HepG2 (cell line): ENCODE measurements around the gene PTPRF. TPM values are rescaled to one million over a fixed set of nuclear protein-coding genes. Genes with fewer than 3 reads are reported as not detected.

Experiments
- ATAD3A ChIP-seq: sonication (generic); formaldehyde crosslinking; IDR thresholded peaks from 2 replicates; pipeline ENCODE4 v1.4.0; 2020; ENCODE audit warnings: missing genetic modification reagents
- BRF2 ChIP-seq: sonication (generic); formaldehyde crosslinking; IDR thresholded peaks from 2 replicates; pipeline ENCODE4 v1.8.1; 2022; ENCODE audit warnings: mild to moderate bottlenecking, missing genetic modification reagents
- ERF ChIP-seq: IDR thresholded peaks from 2 replicates; pipeline ENCODE4 v1.6.1; 2018; ENCODE audit warnings: missing biosample characterization, missing genetic modification reagents
- GTF2F1 ChIP-seq: fragments of 150-350 bp; IDR thresholded peaks from 2 replicates; pipeline ENCODE4 v1.6.1; 2014; ENCODE audit warnings: low read length
- GTF3A ChIP-seq: sonication (generic); formaldehyde crosslinking; conservative IDR thresholded peaks from 2 replicates; pipeline ENCODE4 v1.4.0; 2020; ENCODE audit warnings: mild to moderate bottlenecking, missing genetic modification reagents
- KDM1A ChIP-seq: IDR thresholded peaks from 2 replicates; pipeline ENCODE4 v1.6.1; 2016; ENCODE audit warnings: missing compliant biosample characterization
- NFAT5 ChIP-seq: sonication (generic); formaldehyde crosslinking; IDR thresholded peaks from 2 replicates; pipeline ENCODE4 v1.4.0; 2020; ENCODE audit warnings: missing genetic modification reagents
- NR2F2 ChIP-seq: IDR thresholded peaks from 2 replicates; pipeline ENCODE4 v1.6.1; 2012; ENCODE audit warnings: low read depth, inconsistent platforms, borderline replicate concordance
- RFXAP ChIP-seq: sonication (generic); formaldehyde crosslinking; IDR thresholded peaks from 2 replicates; pipeline ENCODE4 v1.4.0; 2020; ENCODE audit warnings: missing genetic modification reagents, borderline replicate concordance
- SIX4 ChIP-seq: sonication (generic); formaldehyde crosslinking; IDR thresholded peaks from 2 replicates; pipeline ENCODE4 v1.4.0; 2020; ENCODE audit warnings: missing genetic modification reagents
- TEAD2 ChIP-seq: sonication (generic); formaldehyde crosslinking; IDR thresholded peaks from 2 replicates; pipeline ENCODE4 v1.9.0; 2021; ENCODE audit warnings: missing genetic modification reagents
- ZNF713 ChIP-seq: sonication (generic); formaldehyde crosslinking; IDR thresholded peaks from 2 replicates; pipeline ENCODE4 v1.4.0; 2020; ENCODE audit warnings: mild to moderate bottlenecking, missing genetic modification reagents
- ZNF75D ChIP-seq: sonication (generic); formaldehyde crosslinking; IDR thresholded peaks from 2 replicates; pipeline ENCODE4 v1.8.1; 2023; ENCODE audit warnings: missing genetic modification reagents, mild to moderate bottlenecking, borderline replicate concordance
- polyA plus RNA-seq, 8 experiments: library from polyadenylated mRNA; depleted of rRNA in 3 of 8; stranded (reverse) in 7 of 8; unstranded in 1 of 8; fragments of >200 nt; fragmentation: Illumina TruSeq in 4 of 8; extraction: Trizol in 4 of 8; gene quantifications; 2 replicates each; pipeline versions ENCODE4 v1.2.1 to v1.2.3, GENCODE V29; 2011 to 2016; ENCODE audit warnings: low read depth in 4 of 8, missing spikeins in 1 of 8, mixed read lengths in 1 of 8; ENCODE audit not compliant: insufficient read depth in 1 of 8
- total RNA-seq, 5 experiments: library from RNA; depleted of rRNA; stranded (reverse); fragments of >200 nt; fragmentation: Illumina TruSeq; extraction: Trizol; gene quantifications; 2 replicates each; pipeline ENCODE4 v1.2.3, GENCODE V29; 2016; ENCODE audit warnings: low read depth in 1 of 5
- TF ChIP-seq, protein P1 (sequence below): sonication (generic); formaldehyde crosslinking; IDR thresholded peaks from 2 replicates; pipeline ENCODE4 v1.5.1; 2020; ENCODE audit warnings: mild to moderate bottlenecking, missing genetic modification reagents, borderline replicate concordance
- TF ChIP-seq, protein P2 (sequence below): sonication (generic); formaldehyde crosslinking; IDR thresholded peaks from 2 replicates; pipeline ENCODE4 v1.5.1; 2020; ENCODE audit warnings: missing genetic modification reagents, mild to moderate bottlenecking, borderline replicate concordance

The PTPRF gene
- total and polyA plus RNA-seq, 2 of the 13 experiments (the other 11 are each of a cell fraction or from before 2014, with no cell fraction given) = 55.9 to 167 TPM

- TF ChIP-seq, protein P1, sequence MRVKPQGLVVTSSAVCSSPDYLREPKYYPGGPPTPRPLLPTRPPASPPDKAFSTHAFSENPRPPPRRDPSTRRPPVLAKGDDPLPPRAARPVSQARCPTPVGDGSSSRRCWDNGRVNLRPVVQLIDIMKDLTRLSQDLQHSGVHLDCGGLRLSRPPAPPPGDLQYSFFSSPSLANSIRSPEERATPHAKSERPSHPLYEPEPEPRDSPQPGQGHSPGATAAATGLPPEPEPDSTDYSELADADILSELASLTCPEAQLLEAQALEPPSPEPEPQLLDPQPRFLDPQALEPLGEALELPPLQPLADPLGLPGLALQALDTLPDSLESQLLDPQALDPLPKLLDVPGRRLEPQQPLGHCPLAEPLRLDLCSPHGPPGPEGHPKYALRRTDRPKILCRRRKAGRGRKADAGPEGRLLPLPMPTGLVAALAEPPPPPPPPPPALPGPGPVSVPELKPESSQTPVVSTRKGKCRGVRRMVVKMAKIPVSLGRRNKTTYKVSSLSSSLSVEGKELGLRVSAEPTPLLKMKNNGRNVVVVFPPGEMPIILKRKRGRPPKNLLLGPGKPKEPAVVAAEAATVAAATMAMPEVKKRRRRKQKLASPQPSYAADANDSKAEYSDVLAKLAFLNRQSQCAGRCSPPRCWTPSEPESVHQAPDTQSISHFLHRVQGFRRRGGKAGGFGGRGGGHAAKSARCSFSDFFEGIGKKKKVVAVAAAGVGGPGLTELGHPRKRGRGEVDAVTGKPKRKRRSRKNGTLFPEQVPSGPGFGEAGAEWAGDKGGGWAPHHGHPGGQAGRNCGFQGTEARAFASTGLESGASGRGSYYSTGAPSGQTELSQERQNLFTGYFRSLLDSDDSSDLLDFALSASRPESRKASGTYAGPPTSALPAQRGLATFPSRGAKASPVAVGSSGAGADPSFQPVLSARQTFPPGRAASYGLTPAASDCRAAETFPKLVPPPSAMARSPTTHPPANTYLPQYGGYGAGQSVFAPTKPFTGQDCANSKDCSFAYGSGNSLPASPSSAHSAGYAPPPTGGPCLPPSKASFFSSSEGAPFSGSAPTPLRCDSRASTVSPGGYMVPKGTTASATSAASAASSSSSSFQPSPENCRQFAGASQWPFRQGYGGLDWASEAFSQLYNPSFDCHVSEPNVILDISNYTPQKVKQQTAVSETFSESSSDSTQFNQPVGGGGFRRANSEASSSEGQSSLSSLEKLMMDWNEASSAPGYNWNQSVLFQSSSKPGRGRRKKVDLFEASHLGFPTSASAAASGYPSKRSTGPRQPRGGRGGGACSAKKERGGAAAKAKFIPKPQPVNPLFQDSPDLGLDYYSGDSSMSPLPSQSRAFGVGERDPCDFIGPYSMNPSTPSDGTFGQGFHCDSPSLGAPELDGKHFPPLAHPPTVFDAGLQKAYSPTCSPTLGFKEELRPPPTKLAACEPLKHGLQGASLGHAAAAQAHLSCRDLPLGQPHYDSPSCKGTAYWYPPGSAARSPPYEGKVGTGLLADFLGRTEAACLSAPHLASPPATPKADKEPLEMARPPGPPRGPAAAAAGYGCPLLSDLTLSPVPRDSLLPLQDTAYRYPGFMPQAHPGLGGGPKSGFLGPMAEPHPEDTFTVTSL (CRISPR knock-in tag) = no peak
- TF ChIP-seq TEAD2 (CRISPR knock-in tag) = no peak
- TF ChIP-seq GTF2F1 = no peak
- no peak for TF ChIP-seq GTF3A (CRISPR knock-in tag)
- no peak for TF ChIP-seq ATAD3A
- TF ChIP-seq SIX4 = no peak
- TF ChIP-seq ZNF713 (CRISPR knock-in tag) = no peak
- peak; percentile 96 for TF ChIP-seq RFXAP (CRISPR knock-in tag)
- no peak for TF ChIP-seq KDM1A (CRISPR knock-in tag)
- TF ChIP-seq, protein P2, sequence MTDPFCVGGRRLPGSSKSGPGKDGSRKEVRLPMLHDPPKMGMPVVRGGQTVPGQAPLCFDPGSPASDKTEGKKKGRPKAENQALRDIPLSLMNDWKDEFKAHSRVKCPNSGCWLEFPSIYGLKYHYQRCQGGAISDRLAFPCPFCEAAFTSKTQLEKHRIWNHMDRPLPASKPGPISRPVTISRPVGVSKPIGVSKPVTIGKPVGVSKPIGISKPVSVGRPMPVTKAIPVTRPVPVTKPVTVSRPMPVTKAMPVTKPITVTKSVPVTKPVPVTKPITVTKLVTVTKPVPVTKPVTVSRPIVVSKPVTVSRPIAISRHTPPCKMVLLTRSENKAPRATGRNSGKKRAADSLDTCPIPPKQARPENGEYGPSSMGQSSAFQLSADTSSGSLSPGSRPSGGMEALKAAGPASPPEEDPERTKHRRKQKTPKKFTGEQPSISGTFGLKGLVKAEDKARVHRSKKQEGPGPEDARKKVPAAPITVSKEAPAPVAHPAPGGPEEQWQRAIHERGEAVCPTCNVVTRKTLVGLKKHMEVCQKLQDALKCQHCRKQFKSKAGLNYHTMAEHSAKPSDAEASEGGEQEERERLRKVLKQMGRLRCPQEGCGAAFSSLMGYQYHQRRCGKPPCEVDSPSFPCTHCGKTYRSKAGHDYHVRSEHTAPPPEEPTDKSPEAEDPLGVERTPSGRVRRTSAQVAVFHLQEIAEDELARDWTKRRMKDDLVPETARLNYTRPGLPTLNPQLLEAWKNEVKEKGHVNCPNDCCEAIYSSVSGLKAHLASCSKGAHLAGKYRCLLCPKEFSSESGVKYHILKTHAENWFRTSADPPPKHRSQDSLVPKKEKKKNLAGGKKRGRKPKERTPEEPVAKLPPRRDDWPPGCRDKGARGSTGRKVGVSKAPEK (CRISPR knock-in tag) = no peak
- peak; percentile 80 for TF ChIP-seq NR2F2
- TF ChIP-seq BRF2 = peak; percentile 79
- TF ChIP-seq ERF (CRISPR knock-in tag) = no peak; the same call in 1 of the 2 replicates
- TF ChIP-seq ZNF75D = no peak
- TF ChIP-seq NFAT5 (CRISPR knock-in tag) = no peak
Measured at GRCh38 chr1:43545695-43546387, 15.2 kb downstream of the PTPRF start (continued).
